Spleen (tissue), 11 donors: ENCODE data around the gene TCF12. TPM values are rescaled to one million over a fixed set of nuclear protein-coding genes. Genes with fewer than 3 reads are reported as not detected.

Experiments
- DNase-seq: peaks from one replicate; pipeline ENCODE4 v3.0.0-alpha.2; 2020
- H3K27ac ChIP-seq, 8 donors: fragments of 200-600 bp; sonication (generic) in 7 of 8; 1 replicate in 4 of 8; 2 replicates in 4 of 8; pipeline versions ENCODE4 v1.5.0 to v1.8.0; 2016 to 2021; ENCODE audit warnings: inconsistent platforms in 4 of 8, mild to moderate bottlenecking in 4 of 8, moderate library complexity in 1 of 8
- H3K27me3 ChIP-seq, 7 donors: fragments of 200-600 bp; sonication (generic) in 6 of 7; replicated peaks in 1 of 7; 1 replicate in 4 of 7; 2 replicates in 3 of 7; pipeline versions ENCODE4 v1.5.0 to v1.8.0; 2016 to 2021; ENCODE audit warnings: inconsistent platforms in 3 of 7, mild to moderate bottlenecking in 1 of 7
- H3K36me3 ChIP-seq, 6 donors: fragments of 200-600 bp; sonication (generic) in 5 of 6; 1 replicate in 4 of 6; 2 replicates in 2 of 6; pipeline versions ENCODE4 v1.5.0 to v1.8.0; 2016 to 2021; ENCODE audit warnings: inconsistent platforms in 2 of 6
- H3K4me1 ChIP-seq, 6 donors: fragments of 200-600 bp; sonication (generic) in 5 of 6; 1 replicate in 3 of 6; 2 replicates in 3 of 6; pipeline versions ENCODE4 v1.5.0 to v1.8.0; 2016 to 2021; ENCODE audit warnings: inconsistent platforms in 3 of 6
- H3K4me3 ChIP-seq, 8 donors: fragments of 200-600 bp; sonication (generic) in 7 of 8; 1 replicate in 4 of 8; 2 replicates in 4 of 8; pipeline versions ENCODE4 v1.5.0 to v1.8.0; 2016 to 2021; ENCODE audit warnings: inconsistent platforms in 4 of 8, mild to moderate bottlenecking in 4 of 8, moderate library complexity in 2 of 8
- H3K9me3 ChIP-seq, 8 donors: fragments of 200-600 bp; sonication (generic) in 7 of 8; 1 replicate in 4 of 8; 2 replicates in 4 of 8; pipeline versions ENCODE4 v1.5.0 to v1.8.0; 2016 to 2021; ENCODE audit warnings: inconsistent platforms in 4 of 8
- CTCF ChIP-seq, 11 experiments: fragments of 200-600 bp in 7 of 11; fragments of 450-650 bp in 4 of 11; sonication (generic) in 4 of 11; IDR thresholded peaks in 8 of 11; conservative IDR thresholded peaks in 3 of 11; 1 replicate in 7 of 11; 2 replicates in 4 of 11; pipeline versions ENCODE4 v1.4.0 to v1.8.0; 2016 to 2021; ENCODE audit warnings: antibody characterized with exemption in 11 of 11, inconsistent platforms in 4 of 11, mild to moderate bottlenecking in 1 of 11
- POLR2A ChIP-seq, 3 donors: fragments of 450-650 bp; IDR thresholded peaks; one replicate each; pipeline ENCODE4 v1.5.1; 2017; ENCODE audit warnings: antibody characterized with exemption in 3 of 3, mild to moderate bottlenecking in 1 of 3
- POLR2AphosphoS5 ChIP-seq, 3 donors: sonication (generic); formaldehyde crosslinking; IDR thresholded peaks; one replicate each; pipeline ENCODE4 v1.5.1; 2017; ENCODE audit warnings: antibody characterized with exemption in 3 of 3
- WGBS, 5 donors: extraction: QIAGEN DNeasy Blood & Tissue Kit in 3 of 5; methylation state at CpG; one replicate each; pipeline versions ENCODE4 v1.1.5 to v1.1.7; 2013 to 2018; 5-methylcytosine and 5-hydroxymethylcytosine counted together
- intact Hi-C: fragments of 100-400 bp; cut with DNase I; formaldehyde crosslinking; loops from one replicate; pipeline ENCODE4 v1.15.0; 2023; ENCODE audit warnings: low total_unique reads
- polyA plus RNA-seq, 3 donors: library from polyadenylated mRNA; stranded (reverse); fragments of 200-250 nt; gene quantifications; one replicate each; pipeline ENCODE4 v1.2.1, GENCODE V29; 2013
- small RNA-seq, 4 donors: library from RNA; depleted of rRNA; stranded (forward); fragments of <200 nt; gene quantifications; one replicate each; pipeline ENCODE3, GENCODE V24; 2016
- total RNA-seq, 7 donors: library from RNA; depleted of rRNA in 3 of 7; stranded (reverse); fragments of >200 nt in 3 of 7; fragmentation: NEBNext Ultra II Directional in 4 of 7; extraction: Animal tissue kit (Norgen Biotek cat#: 25700) in 4 of 7; gene quantifications; one replicate each; pipeline versions ENCODE4 v1.1.0 to v1.2.1, GENCODE V29; 2016 to 2021
- donor health status: healthy with polysubstance abuse.
- donor health status: DM: no; HTN: no; CAD: no; lungs with moderate emphysema.
- donor health status: DM: no; HTN: no; CAD: no.
- donor health status: Bipolar disorder and iron deficiency.
- donor health status: healthy.
- donor health status: DM: no; HTN: no; CAD: no.
- donor health status: DM: yes; HTN: yes; CAD: no.

The TCF12 gene
- total and polyA plus RNA-seq, 10 donors, result 8.3 to 139 (median 111) TPM

GRCh38 chr15:57337868-57338411 is 419.5 kb downstream of the TCF12 start:
- Histone ChIP-seq H3K4me1 (peaks cover 0 to 6% (median 0%) of the 10 kb centered on the region in 6 donors), H3K27me3 (peaks cover 0 to 46% (median 4%) of the 10 kb centered on the region in 7 donors), H3K27ac (no peak overlapping the region), H3K36me3 (no peaks in the 10 kb centered on the region), H3K4me3 (no peak overlapping the region), H3K9me3 (no peaks in the 10 kb centered on the region)
- TF ChIP-seq POLR2AphosphoS5 (IDR thresholded peaks at IDR 0.05), result no peak
- TF ChIP-seq POLR2A (IDR thresholded peaks at IDR 0.05), result no peak
- TF ChIP-seq CTCF (IDR thresholded peaks at IDR 0.05 in 8 of 11, conservative IDR thresholded peaks at IDR 0.05 in 3 of 11), result no peak
- intact Hi-C loops, result no loop called here
- DNase-seq, result no peak
- WGBS, 5 donors, result 44 to 55% (median 49%) methylated on average over 8 to 15 of the region's 15 CpGs

- Histone ChIP-seq H3K9me3 (no peaks in the 10 kb centered on the region), H3K27me3 (peaks cover 0 to 44% (median 0%) of the 10 kb centered on the region in 7 donors), H3K4me3 (no peak overlapping the region), H3K36me3 (no peaks in the 10 kb centered on the region), H3K4me1 (peaks cover 0 to 6% (median 0%) of the 10 kb centered on the region in 6 donors), H3K27ac (no peak overlapping the region)
- TF ChIP-seq CTCF (IDR thresholded peaks at IDR 0.05 in 8 of 11, conservative IDR thresholded peaks at IDR 0.05 in 3 of 11) (no peak), POLR2AphosphoS5 (IDR thresholded peaks at IDR 0.05) (no peak), POLR2A (IDR thresholded peaks at IDR 0.05) (no peak)
- intact Hi-C loops, result no loop called here
- DNase-seq, result no peak
- WGBS, 5 donors, result 80 to 96% (median 87%) methylated on average over 5 of the region's 5 CpGs
Measured at GRCh38 chr15:57339321-57339720, 420.9 kb downstream of the TCF12 start.

Small RNA genes lying within 50 kb of the gene (small RNA-seq; reads per million reads assigned to genes)
- 0 reads per million in 4 donors for gene RF01210

Other genes starting within 250 kb of the TCF12 start
- gene ZNF280D, start 185.1 kb upstream of the TCF12 start, total RNA-seq, result 10 to 100 TPM; 34.7 to 71.3 (median 55.0) TPM
- gene ZNF280D, start 185.1 kb upstream of the TCF12 start, polyA plus RNA-seq, result 10 to 100 TPM; 15.5 to 19.3 (median 16.3) TPM